Activated naive CD4-positive, alpha-beta T cell treated with anti-CD3 and anti-CD28 coated beads, Interleukin-2, amount 50 U/mL, for 24 hours (primary cell): ENCODE measurements around the gene MARCKSL1.
"Not testable (repeated sequence)": the region's sequence is repeated elsewhere in the genome, so short reads cannot be mapped to it uniquely, and the experiment has no call there.

ENCODE experiments used
- H3K27ac Mint-ChIP-seq: one replicate; pipeline ENCODE4 v1.8.0; 2021; ENCODE audit warnings: mild to moderate bottlenecking, mixed read lengths
- H3K27me3 Mint-ChIP-seq: one replicate; pipeline ENCODE4 v1.8.0; 2021; ENCODE audit warnings: mixed read lengths
- H3K36me3 Mint-ChIP-seq: one replicate; pipeline ENCODE4 v1.8.0; 2021; ENCODE audit warnings: mixed read lengths
- H3K4me1 Mint-ChIP-seq: one replicate; pipeline ENCODE4 v1.8.0; 2021; ENCODE audit warnings: mixed read lengths
- H3K4me3 Mint-ChIP-seq: one replicate; pipeline ENCODE4 v1.8.0; 2021; ENCODE audit warnings: mild to moderate bottlenecking, mixed read lengths
- H3K9me3 Mint-ChIP-seq: one replicate; pipeline ENCODE4 v1.8.0; 2021; ENCODE audit warnings: mixed read lengths

Gene MARCKSL1

GRCh38 chr1:32329931-32330466 lies 6.0 kb downstream of the MARCKSL1 start:
- H3K27me3 Mint-ChIP-seq = no peaks in the 10 kb centered on the region
- H3K4me1 Mint-ChIP-seq = peaks cover 31% of the 10 kb centered on the region
- H3K36me3 Mint-ChIP-seq = peaks cover 16% of the 10 kb centered on the region
- peak overlapping the region; percentile 64 for H3K27ac Mint-ChIP-seq
- H3K4me3 Mint-ChIP-seq = no peak overlapping the region
- H3K9me3 Mint-ChIP-seq = no peaks in the 10 kb centered on the region

- no peaks in the 10 kb centered on the region for H3K9me3 Mint-ChIP-seq
- H3K27ac Mint-ChIP-seq = no peak overlapping the region
- H3K4me1 Mint-ChIP-seq = peaks cover 31% of the 10 kb centered on the region
- no peaks in the 10 kb centered on the region for H3K27me3 Mint-ChIP-seq
- peaks cover 18% of the 10 kb centered on the region for H3K36me3 Mint-ChIP-seq
- H3K4me3 Mint-ChIP-seq = no peak overlapping the region
These were observed 8.8 kb downstream of the MARCKSL1 start for GRCh38 chr1:32327204-32327603.

DNA sequence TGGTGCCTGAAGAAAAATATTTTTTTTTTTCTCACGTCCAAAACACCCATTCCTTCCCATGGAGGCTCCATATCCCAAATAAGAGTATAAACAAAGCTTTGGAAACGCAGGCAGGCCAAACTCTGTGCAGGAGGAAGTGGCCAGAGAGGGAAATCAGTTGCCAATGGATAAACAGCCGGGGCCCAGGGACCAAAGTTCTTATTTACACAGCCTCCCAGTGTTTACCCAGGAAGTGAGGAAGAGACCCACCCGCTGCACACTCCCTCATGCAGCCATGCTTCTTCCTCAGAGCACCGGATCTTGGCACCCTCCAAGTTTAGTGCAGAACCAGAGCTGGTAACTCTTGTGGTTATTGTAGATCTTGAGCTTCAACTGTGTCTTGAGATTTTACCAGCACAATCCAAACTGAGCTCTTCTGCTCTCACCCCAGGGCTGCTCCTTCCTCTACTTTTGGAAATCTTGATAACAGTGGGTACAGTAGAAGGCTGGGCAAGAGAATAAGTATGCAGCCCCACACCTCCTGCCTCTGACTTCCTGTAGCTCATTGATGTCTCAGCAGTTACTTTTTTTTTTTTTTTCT lies 14.2 kb downstream of the MARCKSL1 start:
- Mint-ChIP-seq H3K4me1 (peaks cover 43% of the 10 kb centered on the region), H3K4me3 (peak overlapping the region; percentile 56), H3K9me3 (no peaks in the 10 kb centered on the region), H3K36me3 (peaks cover 6% of the 10 kb centered on the region), H3K27me3 (no peaks in the 10 kb centered on the region), H3K27ac (peak overlapping the region; percentile 90)

DNA sequence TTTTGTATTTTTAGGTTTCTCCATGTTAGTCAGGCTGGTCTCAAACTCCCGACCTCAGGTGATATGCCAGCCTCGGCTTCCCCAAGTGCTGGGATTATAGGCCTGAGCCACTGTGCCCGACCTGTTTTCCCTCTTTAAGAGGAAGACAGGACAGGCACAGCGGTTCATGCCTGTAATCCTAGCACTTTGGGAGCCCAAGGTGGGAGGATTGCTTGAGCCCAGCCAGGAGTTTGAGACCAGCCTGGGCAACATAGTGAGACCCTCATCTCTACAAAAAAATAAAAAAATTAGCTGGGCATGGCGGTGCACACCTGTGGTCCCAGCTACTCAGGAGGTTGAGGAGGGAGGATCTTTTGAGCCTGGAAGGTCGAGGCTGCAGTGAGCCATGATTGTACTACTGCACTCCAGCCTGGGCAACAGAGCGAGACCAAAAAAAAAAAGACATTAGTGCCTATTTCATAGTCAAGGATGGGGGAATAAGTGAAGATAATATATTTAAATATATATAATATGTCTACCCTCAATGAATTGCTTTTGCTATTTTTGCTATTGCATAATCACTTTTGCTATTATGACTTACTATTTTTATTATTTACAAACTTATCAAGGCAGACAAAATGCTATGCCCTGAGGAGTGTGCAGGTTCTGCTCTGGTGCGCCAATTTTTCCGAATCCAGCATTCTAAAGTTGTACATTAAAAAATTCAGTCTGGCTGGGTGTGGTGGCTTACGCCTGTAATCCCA lies 17.7 kb downstream of the MARCKSL1 start:
- H3K27ac Mint-ChIP-seq = peak overlapping the region; percentile 30
- no peaks in the 10 kb centered on the region for H3K27me3 Mint-ChIP-seq
- H3K9me3 Mint-ChIP-seq = no peaks in the 10 kb centered on the region
- peaks cover 7% of the 10 kb centered on the region for H3K36me3 Mint-ChIP-seq
- H3K4me1 Mint-ChIP-seq = peaks cover 44% of the 10 kb centered on the region
- no peak overlapping the region for H3K4me3 Mint-ChIP-seq

DNA sequence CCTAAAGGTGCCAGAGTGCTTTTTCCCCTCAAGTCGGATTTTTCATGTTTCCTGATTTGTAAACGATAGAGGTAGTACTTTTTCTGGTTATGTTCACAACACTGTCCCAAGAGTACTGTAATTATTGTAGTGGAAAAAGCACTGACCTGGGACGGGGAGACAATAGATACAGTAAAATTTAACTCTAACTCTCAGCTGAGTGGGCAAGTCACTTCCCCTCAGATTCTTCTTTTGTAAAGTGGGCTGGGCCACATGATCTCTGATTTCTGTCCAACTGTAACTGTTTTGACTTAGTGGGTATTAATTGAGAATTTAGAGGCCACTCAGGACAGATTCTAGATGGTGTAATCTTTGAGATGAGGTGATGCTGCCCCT lies 19.1 kb downstream of the MARCKSL1 start:
- Mint-ChIP-seq H3K4me3 (no peak overlapping the region), H3K36me3 (peaks cover 5% of the 10 kb centered on the region), H3K27ac (peak overlapping the region; percentile 19), H3K27me3 (no peaks in the 10 kb centered on the region), H3K9me3 (no peaks in the 10 kb centered on the region), H3K4me1 (peaks cover 40% of the 10 kb centered on the region)

GRCh38 chr1:32311709-32312393 lies 24.2 kb downstream of the MARCKSL1 start:
- no peak overlapping the region for H3K4me3 Mint-ChIP-seq
- H3K36me3 Mint-ChIP-seq = peaks cover 14% of the 10 kb centered on the region
- H3K9me3 Mint-ChIP-seq = no peaks in the 10 kb centered on the region
- H3K27ac Mint-ChIP-seq = peak overlapping the region; percentile 42
- peaks cover 76% of the 10 kb centered on the region for H3K4me1 Mint-ChIP-seq
- no peaks in the 10 kb centered on the region for H3K27me3 Mint-ChIP-seq

- Mint-ChIP-seq H3K36me3 (peaks cover 17% of the 10 kb centered on the region), H3K27ac (peak overlapping the region; percentile 88), H3K9me3 (no peaks in the 10 kb centered on the region), H3K4me3 (no peak overlapping the region), H3K27me3 (no peaks in the 10 kb centered on the region), H3K4me1 (peaks cover 80% of the 10 kb centered on the region)
These were observed 26.1 kb downstream of the MARCKSL1 start for GRCh38 chr1:32309960-32310359.

DNA sequence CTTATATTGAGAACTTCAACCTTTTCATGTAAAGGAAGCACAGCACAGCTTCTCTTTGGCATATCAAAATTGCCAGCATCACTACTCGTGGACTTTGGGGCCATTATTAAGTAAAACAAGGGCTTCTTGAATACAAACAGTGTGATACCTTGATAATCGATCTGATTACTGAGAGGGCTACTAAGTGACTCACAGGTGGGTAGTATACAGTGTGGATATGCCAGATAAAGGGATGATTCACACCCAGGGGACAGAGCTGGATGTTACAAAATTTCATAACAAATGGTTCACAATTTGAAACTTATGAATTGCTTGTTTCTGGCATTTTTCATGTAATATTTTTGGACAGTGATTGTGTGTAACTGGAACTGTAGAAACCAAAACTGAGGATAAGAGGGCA lies 28.7 kb downstream of the MARCKSL1 start:
- peaks cover 78% of the 10 kb centered on the region for H3K4me1 Mint-ChIP-seq
- no peaks in the 10 kb centered on the region for H3K9me3 Mint-ChIP-seq
- H3K4me3 Mint-ChIP-seq = peak overlapping the region; percentile 56
- H3K27me3 Mint-ChIP-seq = no peaks in the 10 kb centered on the region
- H3K36me3 Mint-ChIP-seq = peaks cover 22% of the 10 kb centered on the region
- peak overlapping the region; percentile 89 for H3K27ac Mint-ChIP-seq

DNA sequence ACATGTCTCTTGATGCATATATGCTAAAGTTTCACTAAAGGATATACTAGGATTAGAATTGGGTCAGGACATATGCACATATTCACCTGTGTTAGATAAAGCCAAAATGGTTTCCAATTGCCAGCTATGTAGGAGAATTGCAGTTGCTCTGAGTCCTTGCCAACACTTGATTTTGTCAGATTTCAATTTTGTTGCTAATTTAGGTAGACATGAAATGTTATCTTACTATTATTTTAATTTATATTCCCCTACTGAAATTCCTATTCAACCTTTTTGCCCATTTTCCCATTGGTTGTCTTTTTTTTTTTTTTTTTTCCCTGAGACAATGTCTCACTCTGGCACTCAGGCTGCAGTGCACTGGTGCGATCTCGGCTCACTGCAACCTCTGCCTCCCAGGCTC lies 30.7 kb downstream of the MARCKSL1 start:
- Mint-ChIP-seq H3K27ac (no peak overlapping the region), H3K4me3 (no peak overlapping the region), H3K4me1 (peaks cover 76% of the 10 kb centered on the region), H3K27me3 (no peaks in the 10 kb centered on the region), H3K36me3 (peaks cover 23% of the 10 kb centered on the region), H3K9me3 (no peaks in the 10 kb centered on the region)

DNA sequence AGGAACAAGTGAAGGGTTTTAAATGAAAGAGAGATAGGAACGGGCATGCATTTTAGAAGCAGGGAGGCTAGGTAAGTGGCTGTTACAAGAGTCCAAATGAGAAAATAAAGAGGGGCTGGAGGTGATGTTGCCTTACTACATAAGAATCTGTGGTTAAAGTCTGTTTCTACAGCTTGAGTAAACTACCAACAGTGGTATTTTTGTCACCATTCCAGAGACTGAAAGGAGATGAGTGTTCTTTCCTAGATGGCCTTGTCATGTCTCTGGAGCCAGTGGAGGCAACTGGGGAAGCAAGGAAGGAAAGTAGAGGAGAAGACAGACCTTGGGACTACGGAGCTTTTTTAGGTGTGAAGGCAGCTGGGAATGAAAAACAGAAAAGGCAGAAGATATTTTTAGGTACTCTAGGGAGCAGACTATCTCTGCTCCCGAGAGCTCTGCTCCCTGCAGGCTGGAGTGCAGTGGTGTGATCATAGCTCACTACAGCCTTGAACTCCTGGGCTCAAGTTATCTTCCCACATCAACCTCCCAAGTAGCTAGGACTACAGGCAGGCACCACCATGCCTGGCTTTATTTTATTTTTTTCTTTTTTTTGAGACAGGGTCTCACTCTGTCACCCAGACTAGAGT lies 31.9 kb downstream of the MARCKSL1 start:
- H3K27ac Mint-ChIP-seq = no peak overlapping the region
- H3K4me1 Mint-ChIP-seq = peaks cover 76% of the 10 kb centered on the region
- peaks cover 23% of the 10 kb centered on the region for H3K36me3 Mint-ChIP-seq

DNA sequence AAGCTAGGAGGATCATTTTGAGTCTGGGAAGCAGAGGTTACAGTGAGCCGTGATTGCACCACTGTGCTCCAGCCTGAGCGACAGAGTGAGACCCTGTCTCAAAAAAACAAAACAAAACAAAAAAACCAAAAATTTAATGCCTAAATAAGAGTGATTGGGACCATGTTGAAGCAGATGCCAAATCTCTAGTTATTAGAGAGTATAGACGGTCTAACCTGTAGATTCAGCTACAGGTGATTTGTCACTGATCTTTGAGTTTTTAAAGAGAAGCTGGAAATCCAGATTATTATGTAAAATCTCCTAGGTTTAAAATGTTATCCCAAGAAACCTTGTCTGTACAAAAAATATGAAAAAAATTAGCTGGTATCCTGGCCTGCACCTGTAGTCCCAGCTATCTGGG lies 32.7 kb downstream of the MARCKSL1 start:
- no peak overlapping the region for H3K4me3 Mint-ChIP-seq
- H3K27ac Mint-ChIP-seq = no peak overlapping the region
- H3K27me3 Mint-ChIP-seq = no peaks in the 10 kb centered on the region
- H3K36me3 Mint-ChIP-seq = peaks cover 23% of the 10 kb centered on the region
- H3K4me1 Mint-ChIP-seq = peaks cover 72% of the 10 kb centered on the region
- H3K9me3 Mint-ChIP-seq = no peaks in the 10 kb centered on the region

More for the DNA sequence above, 31.9 kb downstream of the MARCKSL1 start:
- Mint-ChIP-seq H3K27me3 (no peaks in the 10 kb centered on the region), H3K4me3 (no peak overlapping the region), H3K9me3 (no peaks in the 10 kb centered on the region)

DNA sequence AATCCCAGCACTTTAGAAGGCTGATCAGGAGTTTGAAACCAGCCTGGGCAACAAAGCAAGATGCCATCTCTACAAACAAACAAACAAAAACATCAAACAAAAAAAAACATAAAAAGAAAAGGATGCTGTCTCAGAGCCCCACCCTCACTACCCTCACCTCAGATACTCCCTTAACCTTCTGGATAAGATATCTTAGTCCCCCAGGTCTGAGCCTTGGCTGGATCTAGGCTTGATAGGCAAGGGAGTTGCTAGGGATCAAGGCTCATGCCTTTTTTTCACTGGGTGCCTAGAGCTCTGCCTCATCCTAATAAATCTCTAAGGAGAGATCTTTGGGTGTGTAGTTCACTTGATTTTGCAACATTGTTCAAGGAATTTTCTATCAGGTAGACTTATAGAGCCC lies 36.7 kb downstream of the MARCKSL1 start:
- peaks cover 75% of the 10 kb centered on the region for H3K4me1 Mint-ChIP-seq
- no peaks in the 10 kb centered on the region for H3K27me3 Mint-ChIP-seq
- no peaks in the 10 kb centered on the region for H3K9me3 Mint-ChIP-seq
- no peak overlapping the region for H3K4me3 Mint-ChIP-seq
- H3K36me3 Mint-ChIP-seq = peaks cover 18% of the 10 kb centered on the region
- H3K27ac Mint-ChIP-seq = peak overlapping the region; percentile 30

- not testable (repeated sequence) for H3K9me3 Mint-ChIP-seq, H3K27me3 Mint-ChIP-seq, H3K4me3 Mint-ChIP-seq, H3K27ac Mint-ChIP-seq
- Mint-ChIP-seq H3K36me3 (peaks cover 13% of the 10 kb centered on the region), H3K4me1 (peaks cover 69% of the 10 kb centered on the region)
These were observed 37.8 kb downstream of the MARCKSL1 start for GRCh38 chr1:32298211-32298610.

DNA sequence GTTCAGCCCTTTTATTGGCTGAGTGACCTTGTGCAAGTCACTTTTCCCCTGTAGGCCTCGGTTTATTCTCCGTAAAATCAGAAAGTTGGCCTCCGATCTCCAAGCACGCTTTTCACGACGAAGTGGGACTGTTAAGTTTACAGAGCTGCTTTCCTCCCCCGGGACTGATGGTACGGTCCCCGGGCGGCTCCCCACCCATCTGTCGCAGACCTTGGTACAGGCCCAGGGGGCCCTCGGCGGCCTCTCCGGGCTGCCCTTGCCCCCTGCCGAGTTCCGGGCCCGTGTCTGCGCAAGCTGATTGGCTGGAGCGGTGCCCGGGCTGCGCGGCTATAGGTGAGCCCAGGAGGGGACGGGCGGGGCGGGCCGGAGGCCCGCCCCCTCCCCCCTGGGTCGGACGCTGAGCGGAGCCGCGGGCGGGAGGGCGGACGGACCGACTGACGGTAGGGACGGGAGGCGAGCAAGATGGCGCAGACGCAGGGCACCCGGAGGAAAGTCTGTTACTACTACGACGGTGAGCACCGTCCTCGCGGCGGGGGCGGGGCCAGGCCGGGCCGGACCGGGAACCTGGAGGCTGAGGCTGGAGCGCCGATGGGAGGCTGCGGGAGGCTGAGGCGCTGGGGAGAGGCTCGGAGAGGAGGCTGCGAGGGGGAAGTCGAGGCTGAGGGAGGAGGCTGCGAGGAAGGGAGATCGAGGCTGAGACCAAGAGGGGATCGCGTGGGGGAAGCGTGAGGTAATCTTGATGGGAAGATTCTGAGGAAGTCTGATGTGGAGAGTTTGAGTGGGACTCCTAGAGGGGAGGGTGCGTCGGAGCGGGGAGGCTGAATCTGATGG lies 44.1 kb downstream of the MARCKSL1 start, which contains the start of gene HDAC1:
HDAC1 (plus strand) TSS at position 376 of the 831 bp plus-strand sequence; CDS start at position 463, 87 bp downstream.
- peaks cover 7% of the 10 kb centered on the region for H3K36me3 Mint-ChIP-seq
- peak within 1 kb of the TSS; percentile 96 for H3K4me3 Mint-ChIP-seq
- H3K4me1 Mint-ChIP-seq = peaks cover 48% of the 10 kb centered on the region
- H3K27me3 Mint-ChIP-seq = no peaks in the 10 kb centered on the region
- peak within 1 kb of the TSS; percentile 98 for H3K27ac Mint-ChIP-seq
- H3K9me3 Mint-ChIP-seq = no peaks in the 10 kb centered on the region
